HG03378 (cell line): ENCODE results near the gene EPSTI1.
"Not testable (repeated sequence)": the region's sequence is repeated elsewhere in the genome, so short reads cannot be mapped to it uniquely, and the experiment has no call there.

Experiments used
- ATAC-seq: cut with Tn5 transposase; IDR thresholded peaks from one replicate; pipeline ENCODE4 v1.9.1; 2021; ENCODE audit warnings: mild to moderate bottlenecking, moderate library complexity; ENCODE audit not compliant: unreplicated experiment

The EPSTI1 gene

GRCh38 chr13:42899266-42899665 is 92.8 kb downstream of the EPSTI1 start:
- ATAC-seq = no peak

- no peak for ATAC-seq
Measured at GRCh38 chr13:42895776-42896175, 96.3 kb downstream of the EPSTI1 start.

- ATAC-seq = no peak
Measured at GRCh38 chr13:42894765-42895243, 97.2 kb downstream of the EPSTI1 start.

GRCh38 chr13:42893214-42893671 is 98.8 kb downstream of the EPSTI1 start:
- ATAC-seq = no peak

GRCh38 chr13:42892760-42893159 is 99.3 kb downstream of the EPSTI1 start:
- no peak for ATAC-seq

GRCh38 chr13:42891591-42891990 is 100.5 kb downstream of the EPSTI1 start:
- no peak for ATAC-seq

GRCh38 chr13:42885325-42885724 is 106.7 kb downstream of the EPSTI1 start:
- no peak for ATAC-seq

- no peak for ATAC-seq
Measured at GRCh38 chr13:42883771-42884467, 108.1 kb downstream of the EPSTI1 start.

GRCh38 chr13:42883142-42883541 is 108.9 kb downstream of the EPSTI1 start:
- no peak for ATAC-seq

- ATAC-seq = no peak
Measured at GRCh38 chr13:42880056-42880605, 111.9 kb downstream of the EPSTI1 start.

- no peak for ATAC-seq
Measured at GRCh38 chr13:42878721-42879120, 113.3 kb downstream of the EPSTI1 start.

- no peak for ATAC-seq
Measured at GRCh38 chr13:42876887-42877545, 115.0 kb downstream of the EPSTI1 start.

- peak; percentile 97 for ATAC-seq
Measured at GRCh38 chr13:42876270-42876714, 115.7 kb downstream of the EPSTI1 start.

GRCh38 chr13:42875475-42876269 is 116.4 kb downstream of the EPSTI1 start:
- ATAC-seq = no peak

GRCh38 chr13:42874221-42874620 is 117.8 kb downstream of the EPSTI1 start:
- ATAC-seq = no peak

- no peak for ATAC-seq
Measured at GRCh38 chr13:42873081-42873480, 119.0 kb downstream of the EPSTI1 start.

- no peak for ATAC-seq
Measured at GRCh38 chr13:42867232-42867631, 124.8 kb downstream of the EPSTI1 start.

- no peak for ATAC-seq
Measured at GRCh38 chr13:42865768-42866102, 126.3 kb downstream of the EPSTI1 start.

- ATAC-seq = no peak
Measured at GRCh38 chr13:42864952-42865767, 126.9 kb downstream of the EPSTI1 start.

GRCh38 chr13:42862370-42862769 is 129.7 kb downstream of the EPSTI1 start:
- ATAC-seq = not testable (repeated sequence)
